Uterus (tissue), 2 donors: ENCODE data around the gene NEMF.

Experiments used
- CTCF ChIP-seq, 4 experiments: fragments of 200-600 bp in 2 of 4; fragments of 450-650 bp in 2 of 4; sonication (generic) in 2 of 4; IDR thresholded peaks; one replicate each; pipeline ENCODE4 v1.5.1; 2016 to 2019; ENCODE audit warnings: antibody characterized with exemption in 4 of 4, mild to moderate bottlenecking in 2 of 4, moderate library complexity in 1 of 4
- POLR2A ChIP-seq, 2 donors: fragments of 450-650 bp; IDR thresholded peaks; one replicate each; pipeline ENCODE4 v1.6.1; 2016; ENCODE audit warnings: antibody characterized with exemption in 2 of 2, mild to moderate bottlenecking in 1 of 2, moderate library complexity in 1 of 2

- TF ChIP-seq CTCF (IDR thresholded peaks at IDR 0.05) = no peak
- TF ChIP-seq POLR2A (IDR thresholded peaks at IDR 0.05) = no peak
Observed at GRCh38 chr14:49768301-49769121, 84.1 kb downstream of the NEMF start.
